ENCODE results near the gene ALKBH6. TPM values are rescaled to one million over a fixed set of nuclear protein-coding genes. Genes with fewer than 3 reads are reported as not detected.

The ALKBH6 gene
- total and polyA plus RNA-seq, 9 of the 15 experiments (the other 6 are each of a cell fraction or from before 2014, with no cell fraction given): 0.67 to 62.0 (median 34.5) TPM

- TF ChIP-seq, protein P1, sequence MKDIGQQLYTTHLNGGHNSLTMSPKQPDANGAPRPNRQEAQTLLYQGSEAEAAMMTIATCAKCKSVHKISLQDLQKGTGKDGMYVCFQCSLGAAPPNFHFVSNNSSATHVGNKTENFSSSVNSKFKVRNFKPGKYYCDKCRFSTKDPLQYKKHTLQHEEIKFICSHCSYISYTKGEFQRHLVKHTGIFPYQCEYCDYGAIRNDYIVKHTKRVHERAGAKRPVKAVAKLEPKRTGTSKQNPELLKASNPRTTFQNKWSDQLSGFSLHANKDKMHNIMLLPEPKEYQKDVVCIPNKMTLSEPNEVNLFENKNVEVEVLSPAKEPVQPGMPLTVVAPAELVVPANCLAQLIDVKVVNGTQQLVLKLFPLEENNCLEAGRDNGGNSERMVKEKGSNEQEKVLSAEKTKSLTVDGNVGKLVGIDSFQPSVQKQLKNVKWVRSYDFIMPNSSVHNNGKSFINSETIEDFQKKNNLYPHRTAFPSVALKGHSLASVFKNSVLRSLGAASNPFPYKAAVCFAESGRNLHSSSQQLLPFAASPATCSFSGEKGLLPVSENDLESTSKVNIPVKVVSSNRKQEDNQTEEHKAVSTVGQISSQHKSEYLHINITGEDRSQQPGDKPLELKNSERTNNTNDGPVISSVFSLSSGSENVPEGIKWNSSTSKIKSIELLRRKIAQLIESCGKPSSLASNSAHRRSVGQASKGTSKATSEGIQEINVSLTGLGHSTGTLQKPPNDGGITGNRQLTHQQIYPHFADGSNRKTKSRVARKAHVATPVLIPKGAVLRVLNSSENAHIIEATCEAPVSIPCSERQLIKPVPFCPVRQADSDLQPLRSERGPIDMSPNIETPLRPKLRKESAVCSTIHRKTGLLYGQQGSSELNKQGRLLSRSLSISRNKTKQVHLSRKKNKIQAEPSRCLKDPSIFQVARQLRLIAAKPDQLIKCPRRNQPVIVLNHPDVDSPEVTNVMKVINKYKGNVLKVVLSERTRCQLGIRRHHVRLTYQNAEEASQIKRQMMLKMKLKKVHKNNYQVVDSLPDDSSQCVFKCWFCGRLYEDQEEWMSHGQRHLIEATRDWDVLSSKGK (CRISPR knock-in tag; IDR thresholded peaks at IDR 0.05): no peak
- TF ChIP-seq RBFOX2 (IDR thresholded peaks at IDR 0.05; ENCODE audit: low read depth, low read length) (0 out of 2 replicates have a peak, but pooled peaks have one; percentile 35), THRB (CRISPR knock-in tag; conservative IDR thresholded peaks at IDR 0.05) (no peak), ZNF12 (CRISPR knock-in tag; IDR thresholded peaks at IDR 0.05) (no peak), ZNF668 (CRISPR knock-in tag; IDR thresholded peaks at IDR 0.05) (no peak)
Observed at GRCh38 chr19:36010402-36010801, 3.6 kb downstream of the ALKBH6 start (continued).

Measured in K562 (cell line).